Thoracic aorta (tissue), 2 donors: ENCODE data around the gene CLK1. TPM values are rescaled to one million over a fixed set of nuclear protein-coding genes. Genes with fewer than 3 reads are reported as not detected.

ENCODE experiments used
- ATAC-seq: fragments of 150-250 bp; one replicate; pipeline ENCODE4 v1.8.0; 2017; ENCODE audit warnings: low read depth; ENCODE audit not compliant: insufficient number of reproducible peaks, low FRiP score
- DNase-seq: peaks from one replicate; pipeline ENCODE4 v3.0.0-alpha.2; 2020; ENCODE audit warnings: low spot score
- H3K27ac ChIP-seq, 2 donors: fragments of 200-600 bp; sonication (generic); 1 replicate in 1 of 2; 2 replicates in 1 of 2; pipeline ENCODE4 v1.5.1; 2016; ENCODE audit warnings: mild to moderate bottlenecking in 2 of 2, moderate library complexity in 2 of 2
- H3K27me3 ChIP-seq: fragments of 200-600 bp; sonication (generic); replicated peaks from 2 replicates; pipeline ENCODE4 v1.6.0; 2016; ENCODE audit warnings: mild to moderate bottlenecking; ENCODE audit not compliant: insufficient read depth
- H3K36me3 ChIP-seq: fragments of 200-600 bp; sonication (generic); one replicate; pipeline ENCODE4 v1.5.1; 2016
- H3K4me1 ChIP-seq, 2 donors: fragments of 200-600 bp; sonication (generic); 1 replicate in 1 of 2; 2 replicates in 1 of 2; pipeline versions ENCODE4 v1.5.1 to v1.6.0; 2016; ENCODE audit warnings: low read depth in 2 of 2, mild to moderate bottlenecking in 1 of 2; ENCODE audit not compliant: control insufficient read depth in 1 of 2
- H3K4me3 ChIP-seq: fragments of 200-600 bp; sonication (generic); 2 replicates; pipeline ENCODE4 v1.5.1; 2016; ENCODE audit warnings: mild to moderate bottlenecking
- H3K9me3 ChIP-seq: fragments of 200-600 bp; sonication (generic); 2 replicates; pipeline ENCODE4 v1.5.1; 2016
- total RNA-seq, 2 donors: library from RNA; depleted of rRNA; stranded (reverse); fragments of >200 nt; gene quantifications; one replicate each; pipeline versions ENCODE4 v1.1.0 to v1.2.3, GENCODE V29; 2016
- TF ChIP-seq, protein P1 (sequence below): fragments of 200-600 bp; sonication (generic); IDR thresholded peaks from one replicate; pipeline ENCODE4 v1.5.1; 2019; ENCODE audit warnings: antibody characterized with exemption

CLK1 gene
- total RNA-seq, 2 donors from 2014 or later: 99.5 to 194 TPM

DNA sequence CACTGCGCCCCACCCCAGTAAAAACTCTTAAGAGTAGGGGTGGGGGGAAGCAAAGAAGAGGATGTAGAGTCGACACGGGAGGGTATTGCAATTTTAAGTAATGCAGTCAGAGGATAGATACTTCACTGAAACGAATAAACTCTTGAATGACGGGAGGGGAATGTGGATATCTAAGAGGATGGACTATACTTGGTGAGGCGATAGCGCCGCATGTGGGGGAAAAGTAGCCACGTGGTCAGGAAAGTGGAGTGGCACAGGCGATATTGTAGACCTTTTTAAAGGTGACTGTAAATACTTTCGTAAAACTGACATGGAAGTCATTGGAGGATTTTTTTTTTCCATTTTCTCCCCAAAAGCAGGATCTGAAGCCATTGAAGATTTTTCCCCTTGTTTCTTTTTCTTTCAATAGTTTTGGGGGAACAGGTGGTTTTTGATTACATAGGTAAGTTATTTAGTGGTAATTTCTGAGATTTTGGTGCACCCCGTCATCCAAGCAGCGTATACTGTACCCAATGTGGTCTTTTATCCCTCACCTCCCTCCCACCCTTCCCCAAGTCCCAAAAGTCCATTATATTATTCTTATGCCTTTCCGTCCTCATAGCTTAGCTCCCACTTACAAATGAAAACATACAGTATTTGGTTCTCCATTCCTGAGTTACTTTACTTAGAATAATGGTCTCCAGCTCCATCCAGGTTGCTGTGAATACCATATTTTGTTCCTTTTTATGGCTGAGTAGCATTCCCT, 13.8 kb downstream of the CLK1 start:
- no peaks in the 10 kb centered on the region for H3K27me3 ChIP-seq
- H3K9me3 ChIP-seq: no peaks in the 10 kb centered on the region
- TF ChIP-seq, protein P1, sequence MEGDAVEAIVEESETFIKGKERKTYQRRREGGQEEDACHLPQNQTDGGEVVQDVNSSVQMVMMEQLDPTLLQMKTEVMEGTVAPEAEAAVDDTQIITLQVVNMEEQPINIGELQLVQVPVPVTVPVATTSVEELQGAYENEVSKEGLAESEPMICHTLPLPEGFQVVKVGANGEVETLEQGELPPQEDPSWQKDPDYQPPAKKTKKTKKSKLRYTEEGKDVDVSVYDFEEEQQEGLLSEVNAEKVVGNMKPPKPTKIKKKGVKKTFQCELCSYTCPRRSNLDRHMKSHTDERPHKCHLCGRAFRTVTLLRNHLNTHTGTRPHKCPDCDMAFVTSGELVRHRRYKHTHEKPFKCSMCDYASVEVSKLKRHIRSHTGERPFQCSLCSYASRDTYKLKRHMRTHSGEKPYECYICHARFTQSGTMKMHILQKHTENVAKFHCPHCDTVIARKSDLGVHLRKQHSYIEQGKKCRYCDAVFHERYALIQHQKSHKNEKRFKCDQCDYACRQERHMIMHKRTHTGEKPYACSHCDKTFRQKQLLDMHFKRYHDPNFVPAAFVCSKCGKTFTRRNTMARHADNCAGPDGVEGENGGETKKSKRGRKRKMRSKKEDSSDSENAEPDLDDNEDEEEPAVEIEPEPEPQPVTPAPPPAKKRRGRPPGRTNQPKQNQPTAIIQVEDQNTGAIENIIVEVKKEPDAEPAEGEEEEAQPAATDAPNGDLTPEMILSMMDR: no peak
- H3K4me1 ChIP-seq: no peaks in the 10 kb centered on the region
- peaks cover 49% of the 10 kb centered on the region for H3K36me3 ChIP-seq
- H3K4me3 ChIP-seq: no peak overlapping the region
- no peak overlapping the region for H3K27ac ChIP-seq
- no peak for DNase-seq
- no peak for ATAC-seq

DNA sequence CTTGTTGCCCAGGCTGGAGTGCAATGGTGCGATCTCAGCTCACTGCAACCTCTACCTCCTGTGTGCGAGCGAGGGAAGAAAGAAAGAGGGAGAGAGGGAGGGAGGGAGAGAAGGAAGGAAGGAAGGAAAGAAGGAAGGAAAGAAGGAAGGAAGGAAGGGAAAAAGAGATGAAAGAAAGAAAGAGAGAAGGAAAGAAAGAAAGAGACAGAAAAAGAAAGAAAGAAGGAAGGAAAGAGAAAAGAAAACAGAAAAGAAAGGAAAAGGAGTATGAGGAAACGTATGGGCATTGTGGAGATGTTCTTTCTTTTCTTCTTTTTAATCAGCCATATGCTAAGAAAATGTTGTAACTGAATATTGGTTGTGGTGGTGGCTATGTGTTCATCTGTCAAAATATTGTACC, 16.5 kb downstream of the CLK1 start:
- Histone ChIP-seq H3K27me3 (no peaks in the 10 kb centered on the region), H3K9me3 (no peaks in the 10 kb centered on the region), H3K4me1 (no peaks in the 10 kb centered on the region), H3K27ac (no peak overlapping the region), H3K4me3 (no peak overlapping the region), H3K36me3 (peaks cover 22% of the 10 kb centered on the region)
- DNase-seq (no peak), ATAC-seq (no peak)
- TF ChIP-seq, protein P1: no peak

DNA sequence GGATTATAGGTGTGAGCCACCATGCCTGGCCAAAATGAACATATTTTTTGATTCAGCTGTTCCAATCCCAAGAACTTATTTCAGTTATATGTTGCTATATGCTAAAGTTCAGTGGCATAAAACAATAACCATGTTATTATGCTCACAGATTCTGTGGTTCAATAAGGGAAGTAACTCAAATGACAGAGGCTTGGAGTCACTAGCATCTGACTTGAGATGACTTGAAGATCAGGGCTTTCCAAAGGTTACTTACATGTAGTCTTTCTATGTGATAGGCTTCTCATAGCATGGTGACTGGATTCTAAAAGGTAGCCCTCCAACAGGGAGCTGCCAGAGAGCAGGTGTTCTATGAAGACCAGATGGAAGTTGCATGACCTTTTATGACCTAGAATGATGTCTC, 17.2 kb downstream of the CLK1 start:
- Histone ChIP-seq H3K27me3 (no peaks in the 10 kb centered on the region), H3K4me3 (no peak overlapping the region), H3K36me3 (peaks cover 16% of the 10 kb centered on the region), H3K9me3 (no peaks in the 10 kb centered on the region), H3K4me1 (no peaks in the 10 kb centered on the region), H3K27ac (no peak overlapping the region)
- ATAC-seq (no peak), DNase-seq (no peak)
- TF ChIP-seq, protein P1: no peak

DNA sequence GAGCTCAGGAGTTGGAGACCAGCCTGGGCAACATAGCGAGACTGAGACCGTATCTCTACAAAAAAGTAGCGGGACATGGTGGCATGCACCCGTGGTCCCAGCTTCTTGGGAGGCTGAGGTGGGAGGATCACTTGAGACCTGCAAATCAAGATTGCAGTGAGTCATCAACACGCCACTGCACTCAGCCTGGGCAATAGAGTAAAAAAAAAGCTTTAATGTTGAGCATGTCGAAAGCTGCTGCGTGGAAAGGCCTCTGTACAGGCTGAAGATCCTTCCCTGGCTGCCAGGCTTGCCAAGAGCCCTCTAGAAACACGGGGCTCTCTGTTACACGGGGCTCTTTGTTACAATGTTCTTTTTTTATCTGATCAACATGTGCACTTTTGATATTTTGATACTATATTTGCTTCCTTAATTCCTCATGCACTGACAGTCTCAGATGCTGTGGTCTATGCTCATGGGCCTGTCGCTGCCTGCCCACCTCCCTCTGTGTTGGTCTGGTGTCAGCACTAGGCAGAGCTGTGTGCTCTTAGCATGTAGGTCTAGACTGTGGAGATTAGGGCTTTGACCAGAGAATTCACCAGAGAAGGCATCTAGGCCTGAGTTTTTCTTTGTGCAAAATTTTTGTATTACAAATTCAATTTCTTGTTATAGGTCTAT, 18.7 kb downstream of the CLK1 start:
- DNase-seq (no peak), ATAC-seq (no peak)
- TF ChIP-seq, protein P1: no peak
- no peaks in the 10 kb centered on the region for H3K4me1 ChIP-seq
- no peaks in the 10 kb centered on the region for H3K9me3 ChIP-seq
- no peak overlapping the region for H3K4me3 ChIP-seq
- H3K36me3 ChIP-seq: peaks cover 2% of the 10 kb centered on the region
- no peak overlapping the region for H3K27ac ChIP-seq
- H3K27me3 ChIP-seq: no peaks in the 10 kb centered on the region

DNA sequence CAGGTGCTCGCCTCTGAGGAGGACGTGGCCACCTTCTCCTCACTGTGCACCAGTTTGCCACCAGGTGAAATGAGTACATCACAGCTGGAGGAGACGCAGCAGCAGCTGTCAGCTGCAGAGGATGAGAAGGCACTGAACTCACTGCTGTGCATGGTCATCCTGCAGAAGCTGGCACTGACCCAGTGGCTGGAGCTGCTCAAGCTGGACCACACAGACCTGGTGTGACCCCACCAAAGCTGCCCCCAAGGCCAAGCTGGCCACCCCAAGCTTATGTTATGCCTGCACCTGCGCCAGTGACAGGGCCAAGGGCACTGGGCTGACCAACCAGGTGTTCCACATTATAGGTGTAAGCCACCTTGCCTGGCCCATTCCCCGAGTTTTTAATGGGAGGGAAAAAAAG, 19.3 kb downstream of the CLK1 start:
- no peak overlapping the region for H3K27ac ChIP-seq
- H3K4me3 ChIP-seq: no peak overlapping the region
- no peak for DNase-seq
- H3K4me1 ChIP-seq: no peaks in the 10 kb centered on the region
- H3K9me3 ChIP-seq: no peaks in the 10 kb centered on the region
- TF ChIP-seq, protein P1: no peak
- ATAC-seq: no peak
- H3K27me3 ChIP-seq: no peaks in the 10 kb centered on the region
- H3K36me3 ChIP-seq: no peaks in the 10 kb centered on the region
